Measurements from ENCODE around the gene MT1G. TPM values are rescaled to one million over a fixed set of nuclear protein-coding genes. Genes with fewer than 3 reads are reported as not detected.
A peak's percentile ranks its signal among the peaks of the same experiment; 100 is the strongest.

MT1G gene
- total RNA-seq, 1 donor from 2014 or later: 2.8 TPM

DNA sequence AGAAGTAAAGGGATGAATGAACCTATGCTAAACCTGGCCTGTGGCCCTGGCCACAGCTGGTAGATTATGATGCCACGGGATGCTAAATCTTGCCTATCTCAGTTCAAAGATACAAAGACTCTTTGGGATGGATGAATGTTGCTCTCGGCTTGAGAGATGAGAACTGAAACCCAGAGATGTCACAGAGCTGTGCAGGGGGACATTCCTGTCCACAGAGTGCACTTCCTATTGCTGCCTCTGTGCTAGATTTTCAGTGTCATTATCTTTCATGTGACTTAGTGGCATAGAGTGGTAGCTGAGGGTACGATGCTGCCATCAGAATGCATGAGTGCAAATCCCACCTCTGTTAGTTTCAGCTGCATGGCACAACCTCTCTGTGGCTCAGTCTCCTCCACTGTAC lies 37.7 kb downstream of the MT1G start:
- Mint-ChIP-seq H3K27me3 (peaks cover 88% of the 10 kb centered on the region), H3K4me3 (no peak overlapping the region)
- no peak for TF ChIP-seq CTCF (conservative IDR thresholded peaks at IDR 0.05)

GRCh38 chr16:56629531-56629930 lies 38.3 kb downstream of the MT1G start:
- peaks cover 10% of the 10 kb centered on the region for H3K4me1 Mint-ChIP-seq (ENCODE audit: unreplicated experiment)
- no peak overlapping the region for H3K4me3 Mint-ChIP-seq
- TF ChIP-seq CTCF (conservative IDR thresholded peaks at IDR 0.05): no peak
- H3K9me3 Mint-ChIP-seq: no peaks in the 10 kb centered on the region
- DNase-seq (ENCODE audit: extremely low spot score, unreplicated experiment): no peak
- no peaks in the 10 kb centered on the region for H3K36me3 Mint-ChIP-seq
- peaks cover 88% of the 10 kb centered on the region for H3K27me3 Mint-ChIP-seq
- no peak overlapping the region for H3K27ac Mint-ChIP-seq

More for the DNA sequence above, 37.7 kb downstream of the MT1G start:
- H3K9me3 Mint-ChIP-seq: no peaks in the 10 kb centered on the region
- no peaks in the 10 kb centered on the region for H3K36me3 Mint-ChIP-seq
- H3K27ac Mint-ChIP-seq: peak overlapping the region; percentile 1
- H3K4me1 Mint-ChIP-seq (ENCODE audit: unreplicated experiment): peaks cover 10% of the 10 kb centered on the region
- no peak for DNase-seq (ENCODE audit: extremely low spot score, unreplicated experiment)

- peak overlapping the region; percentile 32 for H3K27ac Mint-ChIP-seq
- H3K4me1 Mint-ChIP-seq (ENCODE audit: unreplicated experiment): peaks cover 10% of the 10 kb centered on the region
- H3K4me3 Mint-ChIP-seq: no peak overlapping the region
- peaks cover 3% of the 10 kb centered on the region for H3K36me3 Mint-ChIP-seq
- H3K27me3 Mint-ChIP-seq: peaks cover 86% of the 10 kb centered on the region
- TF ChIP-seq CTCF (conservative IDR thresholded peaks at IDR 0.05): no peak
- DNase-seq (ENCODE audit: extremely low spot score, unreplicated experiment): no peak
- no peaks in the 10 kb centered on the region for H3K9me3 Mint-ChIP-seq
These were observed 39.1 kb downstream of the MT1G start for GRCh38 chr16:56628486-56629350.

GRCh38 chr16:56626685-56627084 lies 41.2 kb downstream of the MT1G start:
- peaks cover 87% of the 10 kb centered on the region for H3K27me3 Mint-ChIP-seq
- peaks cover 6% of the 10 kb centered on the region for H3K36me3 Mint-ChIP-seq
- H3K27ac Mint-ChIP-seq: no peak overlapping the region
- TF ChIP-seq CTCF (conservative IDR thresholded peaks at IDR 0.05): no peak
- H3K4me3 Mint-ChIP-seq: no peak overlapping the region
- H3K9me3 Mint-ChIP-seq: peaks cover 8% of the 10 kb centered on the region
- peaks cover 6% of the 10 kb centered on the region for H3K4me1 Mint-ChIP-seq (ENCODE audit: unreplicated experiment)
- DNase-seq (ENCODE audit: extremely low spot score, unreplicated experiment): no peak

GRCh38 chr16:56625943-56626654 lies 41.8 kb downstream of the MT1G start:
- peak overlapping the region; percentile 81 for H3K4me3 Mint-ChIP-seq
- no peak for TF ChIP-seq CTCF (conservative IDR thresholded peaks at IDR 0.05)
- peaks cover 87% of the 10 kb centered on the region for H3K27me3 Mint-ChIP-seq
- no peak for DNase-seq (ENCODE audit: extremely low spot score, unreplicated experiment)
- H3K27ac Mint-ChIP-seq: no peak overlapping the region
- peaks cover 8% of the 10 kb centered on the region for H3K9me3 Mint-ChIP-seq
- peaks cover 6% of the 10 kb centered on the region for H3K4me1 Mint-ChIP-seq (ENCODE audit: unreplicated experiment)
- peaks cover 6% of the 10 kb centered on the region for H3K36me3 Mint-ChIP-seq

All from type B pancreatic cell (in vitro differentiated cells).